H54 (cell line): ENCODE measurements around the gene CLTA.
"Not testable (repeated sequence)": the region's sequence is repeated elsewhere in the genome, so short reads cannot be mapped to it uniquely, and the experiment has no call there.

ENCODE experiments used
- DNase-seq: peaks from one replicate; pipeline ENCODE4 v3.0.0; 2011; ENCODE audit warnings: low spot score, mixed read lengths; ENCODE audit not compliant: insufficient read length
- FAIRE-seq: peaks from 3 replicates; lab custom pipeline; 2011; peaks lifted over from hg19 to GRCh38; lab: Jason Lieb, UNC
- POLR2A ChIP-seq: IDR thresholded peaks from 2 replicates; pipeline ENCODE4 v1.6.1; 2011; ENCODE audit warnings: low read depth, mild to moderate bottlenecking, low read length

Gene CLTA

DNA sequence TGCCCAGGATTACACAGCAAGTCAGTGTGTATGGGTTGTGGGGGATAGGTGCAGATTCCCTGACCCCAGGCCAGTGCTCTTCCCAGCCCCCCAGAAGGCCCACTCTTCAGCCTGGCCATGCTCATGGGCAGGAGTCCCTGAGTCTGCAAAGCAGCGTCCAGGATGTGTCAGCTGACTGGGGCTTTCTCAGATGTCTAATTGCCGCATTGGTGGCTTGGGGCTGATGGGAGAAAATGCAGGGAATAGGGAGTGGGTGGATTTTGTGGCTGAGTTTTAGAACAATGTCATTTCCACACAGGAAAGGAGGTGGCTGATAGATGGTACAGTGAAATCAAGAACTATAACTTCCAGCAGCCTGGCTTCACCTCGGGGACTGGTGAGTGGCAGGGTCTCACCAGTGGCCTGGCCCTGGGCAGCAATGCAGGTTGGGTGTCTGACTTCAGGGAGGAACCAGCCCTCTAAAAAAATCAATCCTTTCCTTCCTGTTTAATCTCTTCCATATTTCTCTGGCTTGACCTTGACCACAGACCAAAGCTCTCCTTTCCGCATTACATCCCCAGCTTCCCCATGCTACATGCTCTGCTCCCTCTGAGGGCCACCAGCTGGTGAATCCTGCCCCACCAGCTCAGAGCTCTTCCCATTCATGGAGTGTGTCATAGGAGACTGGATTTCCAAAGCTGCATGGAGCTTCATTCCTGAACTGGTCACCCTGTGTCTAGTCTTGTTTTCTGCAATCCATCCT, 40.0 kb upstream of the CLTA start:
- DNase-seq (no peak), FAIRE-seq (no peak)
- no peak for TF ChIP-seq POLR2A

DNA sequence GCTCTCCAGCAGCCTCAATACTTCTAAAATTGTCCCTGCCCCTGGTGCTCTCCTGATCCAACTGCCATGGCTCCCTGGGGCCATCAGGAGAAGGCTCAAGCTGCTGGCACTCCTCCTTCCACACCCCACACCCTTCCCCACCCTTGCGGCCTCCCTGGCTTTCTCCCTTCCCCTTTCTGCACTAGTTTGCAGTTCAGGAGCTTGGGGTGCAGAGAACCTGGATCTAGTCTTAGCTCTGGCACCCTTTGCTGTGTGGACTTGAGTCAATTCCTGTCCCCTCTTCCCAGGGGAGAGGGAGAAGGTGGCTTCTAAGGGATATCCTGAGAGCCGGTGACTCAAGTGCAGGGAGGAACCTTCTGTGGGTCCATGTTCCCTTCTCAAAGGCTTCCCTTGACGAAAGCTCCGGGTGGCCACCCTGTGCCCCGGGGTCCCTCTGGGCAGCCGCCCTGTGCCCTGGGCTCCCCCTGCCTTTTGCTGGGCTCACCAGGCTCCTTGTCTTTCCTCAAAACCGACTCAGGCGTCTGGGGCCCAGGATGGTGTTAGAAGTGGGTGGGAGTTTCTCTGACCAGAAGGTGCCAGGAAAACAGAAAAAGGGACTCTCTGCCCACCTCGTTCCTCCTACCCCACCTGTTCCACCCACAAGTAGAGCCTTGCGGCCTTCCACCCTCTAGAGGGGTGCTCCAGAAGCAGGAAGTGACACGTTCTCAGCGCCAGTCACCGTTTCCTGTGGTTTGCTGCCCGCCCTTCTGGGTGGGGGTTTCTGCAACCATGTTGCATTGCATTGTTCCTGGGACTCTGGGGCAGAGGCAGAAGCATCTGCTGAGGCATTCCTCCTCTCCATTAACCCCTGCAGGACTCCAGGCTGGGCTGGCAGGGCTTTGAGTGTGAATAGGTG, 39.2 kb upstream of the CLTA start:
- DNase-seq (no peak), FAIRE-seq (no peak)
- TF ChIP-seq POLR2A = no peak

DNA sequence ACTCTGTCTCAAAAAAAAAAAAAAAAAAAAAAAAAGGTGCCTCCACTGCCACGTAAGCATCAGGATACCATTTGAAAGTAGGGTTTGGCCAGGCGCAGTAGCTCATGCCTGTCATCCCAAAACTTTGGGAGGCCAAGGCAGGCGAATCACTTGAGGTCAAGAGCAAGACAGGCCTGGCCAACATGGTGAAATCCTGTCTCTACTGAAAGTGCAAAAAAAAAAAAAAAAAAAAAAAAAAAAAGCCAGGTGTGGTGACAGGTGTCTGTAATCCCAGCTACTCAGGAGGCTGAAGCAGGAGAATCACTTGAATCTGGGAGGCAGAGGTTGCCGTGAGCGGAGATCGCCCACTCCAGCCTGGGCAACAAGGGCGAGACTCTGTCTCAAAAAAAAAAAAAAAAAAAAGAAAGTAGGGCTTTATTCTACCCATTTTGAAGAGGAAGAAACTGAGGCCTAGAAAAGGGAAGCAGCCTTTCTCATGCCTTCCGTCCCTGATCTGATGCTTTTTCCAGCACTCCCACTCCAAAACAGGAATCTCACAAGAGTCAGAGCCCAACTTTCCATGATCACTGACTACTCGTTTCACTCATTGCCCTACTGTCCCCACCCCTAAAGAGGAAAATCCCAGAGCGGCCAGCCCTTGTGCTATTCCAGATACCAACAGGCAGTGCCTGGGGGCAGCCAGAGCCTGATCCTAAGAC, 37.8 kb upstream of the CLTA start:
- no peak for TF ChIP-seq POLR2A
- no peak for FAIRE-seq
- DNase-seq = no peak

DNA sequence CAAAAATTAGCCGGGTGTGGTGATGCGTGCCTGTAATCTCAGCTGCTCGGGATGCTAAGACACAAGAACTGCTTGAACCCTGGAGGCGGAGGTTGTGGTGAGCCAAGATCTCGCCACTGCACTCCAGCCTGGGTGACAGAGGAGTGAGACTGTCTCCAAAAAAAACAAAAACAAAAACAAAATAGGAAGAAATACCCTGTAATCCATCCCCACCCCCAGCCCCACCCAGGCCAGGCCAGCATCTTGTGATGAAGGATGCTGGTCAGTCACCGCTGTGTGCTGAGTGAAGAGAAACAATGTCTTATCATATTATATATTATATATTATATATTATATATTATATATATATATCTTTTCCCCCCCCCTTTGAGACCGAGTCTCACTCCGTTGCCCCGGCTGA, 37.0 kb upstream of the CLTA start:
- TF ChIP-seq POLR2A = no peak
- no peak for DNase-seq
- no peak for FAIRE-seq

GRCh38 chr9:36154331-36154952, 36.3 kb upstream of the CLTA start:
- TF ChIP-seq POLR2A = no peak
- DNase-seq (no peak), FAIRE-seq (no peak)

- no peak for DNase-seq
- no peak for TF ChIP-seq POLR2A
- FAIRE-seq = no peak
Observed at GRCh38 chr9:36156116-36156515, 34.6 kb upstream of the CLTA start.

- DNase-seq (no peak), FAIRE-seq (no peak)
- no peak for TF ChIP-seq POLR2A
Observed at GRCh38 chr9:36158122-36158521, 32.6 kb upstream of the CLTA start.

- DNase-seq = no peak
- no peak for FAIRE-seq
- no peak for TF ChIP-seq POLR2A
Observed at GRCh38 chr9:36158917-36159316, 31.8 kb upstream of the CLTA start.

DNA sequence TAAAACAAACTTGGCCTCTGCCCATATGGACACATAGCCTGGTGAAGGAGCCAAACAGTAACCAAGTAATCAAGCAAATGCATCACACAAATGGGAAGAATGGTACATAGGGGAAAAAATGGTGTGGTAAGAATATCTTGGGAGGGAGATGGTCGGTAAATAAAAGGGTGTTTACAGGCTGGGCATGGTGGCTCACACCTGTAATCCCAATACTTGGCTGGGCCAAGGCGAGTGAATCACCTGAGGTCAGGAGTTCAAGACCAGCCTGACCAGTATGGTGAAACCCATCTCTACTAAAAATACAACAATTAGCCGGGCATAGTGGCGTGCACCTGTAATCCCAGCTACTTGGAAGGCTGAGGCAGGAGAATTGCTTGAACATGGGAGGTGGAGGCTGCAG, 31.2 kb upstream of the CLTA start:
- not testable (repeated sequence) for FAIRE-seq

DNA sequence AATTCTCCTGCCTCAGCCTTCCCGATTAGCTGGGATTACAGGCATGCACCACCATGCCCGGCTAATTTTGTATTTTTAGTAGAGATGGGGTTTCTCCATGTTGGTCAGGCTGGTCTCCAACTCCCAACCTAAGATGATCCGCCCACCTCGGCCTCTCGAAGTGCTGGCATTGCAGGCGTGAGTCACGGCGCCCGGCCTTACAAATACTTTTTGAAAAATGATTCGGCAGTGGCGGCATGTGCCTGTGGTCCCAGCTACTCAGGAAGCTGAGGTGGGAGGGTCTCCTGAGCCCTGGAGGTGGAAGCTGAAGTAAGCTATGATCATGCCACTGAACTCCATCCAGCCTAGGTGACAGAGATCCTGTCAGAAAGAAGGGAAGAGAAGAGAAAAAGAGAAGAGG, 30.6 kb upstream of the CLTA start:
- FAIRE-seq, DNase-seq: not testable (repeated sequence)

More for the DNA sequence above, 31.2 kb upstream of the CLTA start:
- not testable (repeated sequence) for DNase-seq

- no peak for TF ChIP-seq POLR2A
- FAIRE-seq = no peak
Observed at GRCh38 chr9:36161187-36161586, 29.5 kb upstream of the CLTA start.

GRCh38 chr9:36162211-36162738, 28.4 kb upstream of the CLTA start:
- no peak for DNase-seq
- no peak for TF ChIP-seq POLR2A
- no peak for FAIRE-seq

More at GRCh38 chr9:36161187-36161586, 29.5 kb upstream of the CLTA start:
- no peak for DNase-seq

- no peak for FAIRE-seq
Observed at GRCh38 chr9:36163049-36163785, 27.5 kb upstream of the CLTA start.

More at GRCh38 chr9:36163049-36163785, 27.5 kb upstream of the CLTA start:
- no peak for DNase-seq
- no peak for TF ChIP-seq POLR2A
